WTC11 (cell line): ENCODE results near the gene PLEKHH3. TPM values are rescaled to one million over a fixed set of nuclear protein-coding genes. Genes with fewer than 3 reads are reported as not detected.
"Not testable (repeated sequence)": the region's sequence is repeated elsewhere in the genome, so short reads cannot be mapped to it uniquely, and the experiment has no call there.

ENCODE experiments used
- ATAC-seq: fragments of 200-7000 bp; cut with Tn5 transposase; 2 replicates; pipeline ENCODE4 v1.10.0; 2021; ENCODE audit warnings: mild to moderate bottlenecking, moderate library complexity
- CTCF ChIA-PET: fragments of 300-600 bp; sonication (Branson Sonifier 250); formaldehyde crosslinking; loops from one replicate; lab custom pipeline; 2021; ENCODE audit warnings: antibody characterized with exemption; lab: Charles Lee
- POLR2A ChIA-PET: fragments of 350-600 bp; sonication (Branson Sonifier 250); formaldehyde crosslinking; loops from one replicate; lab custom pipeline; 2021; ENCODE audit warnings: antibody characterized with exemption; lab: Charles Lee
- DNase-seq: peaks from one replicate; pipeline ENCODE4 v3.0.0; 2021; ENCODE audit warnings: low spot score
- H3K27ac Mint-ChIP-seq: 2 replicates; pipeline ENCODE4 v1.8.0; 2021; ENCODE audit warnings: mixed read lengths
- H3K27me3 Mint-ChIP-seq: 2 replicates; pipeline ENCODE4 v1.8.0; 2021; ENCODE audit warnings: low read depth, mild to moderate bottlenecking, moderate library complexity, mixed read lengths
- H3K36me3 Mint-ChIP-seq: 2 replicates; pipeline ENCODE4 v1.8.0; 2021; ENCODE audit warnings: mixed read lengths
- H3K4me1 Mint-ChIP-seq: 2 replicates; pipeline ENCODE4 v1.8.0; 2022; ENCODE audit warnings: mixed read lengths
- H3K4me3 Mint-ChIP-seq: 2 replicates; pipeline ENCODE4 v1.8.0; 2021; ENCODE audit warnings: mild to moderate bottlenecking, moderate library complexity, mixed read lengths
- H3K9me3 Mint-ChIP-seq: 2 replicates; pipeline ENCODE4 v1.8.0; 2021; ENCODE audit warnings: mixed read lengths
- ESRRA ChIP-seq: sonication (generic); formaldehyde crosslinking; IDR thresholded peaks from 2 replicates; pipeline ENCODE4 v1.8.1; 2022; ENCODE audit warnings: mild to moderate bottlenecking, missing genetic modification reagents, borderline replicate concordance
- ETV6 ChIP-seq: sonication (generic); formaldehyde crosslinking; IDR thresholded peaks from 2 replicates; pipeline ENCODE4 v1.8.1; 2022; ENCODE audit warnings: mild to moderate bottlenecking, missing genetic modification reagents
- FOXP1 ChIP-seq: sonication (generic); formaldehyde crosslinking; IDR thresholded peaks from 2 replicates; pipeline ENCODE4 v1.8.0; 2022; ENCODE audit warnings: missing genetic modification reagents, mild to moderate bottlenecking, moderate library complexity, borderline replicate concordance
- GABPB1 ChIP-seq: sonication (generic); formaldehyde crosslinking; IDR thresholded peaks from 2 replicates; pipeline ENCODE4 v1.8.1; 2023; ENCODE audit warnings: mild to moderate bottlenecking, missing genetic modification reagents
- GTF2I ChIP-seq: fragments of 250-450 bp; sonication (Bioruptor Pico); conservative IDR thresholded peaks from 2 replicates; pipeline ENCODE4 v1.4.0; 2021; ENCODE audit warnings: mild to moderate bottlenecking
- HMGA2 ChIP-seq: fragments of 250-450 bp; sonication (Bioruptor Pico); IDR thresholded peaks from 2 replicates; pipeline ENCODE4 v1.4.0; 2021; ENCODE audit warnings: mild to moderate bottlenecking, moderate library complexity
- NFE2L1 ChIP-seq: sonication (generic); formaldehyde crosslinking; IDR thresholded peaks from 2 replicates; pipeline ENCODE4 v1.8.1; 2023; ENCODE audit warnings: missing genetic modification reagents
- OVOL2 ChIP-seq: fragments of 250-450 bp; sonication (Bioruptor Pico); IDR thresholded peaks from 2 replicates; pipeline ENCODE4 v1.9.0; 2021; ENCODE audit warnings: mild to moderate bottlenecking, borderline replicate concordance
- TEAD1 ChIP-seq: sonication (generic); formaldehyde crosslinking; IDR thresholded peaks from 2 replicates; pipeline ENCODE4 v1.8.0; 2022; ENCODE audit warnings: mild to moderate bottlenecking, missing genetic modification reagents
- ZNF121 ChIP-seq: sonication (generic); formaldehyde crosslinking; IDR thresholded peaks from 2 replicates; pipeline ENCODE4 v1.8.0; 2023; ENCODE audit warnings: missing genetic modification reagents
- ZNF263 ChIP-seq: sonication (generic); formaldehyde crosslinking; IDR thresholded peaks from 2 replicates; pipeline ENCODE4 v1.8.1; 2022; ENCODE audit warnings: low read depth, mild to moderate bottlenecking, moderate library complexity, missing genetic modification reagents
- ZNF423 ChIP-seq: fragments of 250-450 bp; sonication (Bioruptor Pico); IDR thresholded peaks from 2 replicates; pipeline ENCODE4 v2.1.2; 2022; ENCODE audit warnings: mild to moderate bottlenecking, moderate library complexity
- total RNA-seq: library from RNA; stranded (reverse); gene quantifications from 3 replicates; pipeline ENCODE4 v1.2.3, GENCODE V29; 2021
- TF ChIP-seq, protein P1 (sequence below): sonication (generic); formaldehyde crosslinking; IDR thresholded peaks from 2 replicates; pipeline ENCODE4 v1.8.0; 2022; ENCODE audit warnings: mild to moderate bottlenecking, missing genetic modification reagents
- TF ChIP-seq, protein P2 (sequence below): sonication (generic); formaldehyde crosslinking; IDR thresholded peaks from 2 replicates; pipeline ENCODE4 v1.8.1; 2022; ENCODE audit warnings: low read depth, missing genetic modification reagents, borderline replicate concordance
- TF ChIP-seq, protein P3 (sequence below): sonication (generic); formaldehyde crosslinking; conservative IDR thresholded peaks from 2 replicates; pipeline ENCODE4 v1.8.1; 2023; ENCODE audit warnings: mild to moderate bottlenecking, low read depth, missing genetic modification reagents, moderate library complexity

Gene PLEKHH3
- total RNA-seq, 1 experiment from 2014 or later: 40.2 TPM

DNA sequence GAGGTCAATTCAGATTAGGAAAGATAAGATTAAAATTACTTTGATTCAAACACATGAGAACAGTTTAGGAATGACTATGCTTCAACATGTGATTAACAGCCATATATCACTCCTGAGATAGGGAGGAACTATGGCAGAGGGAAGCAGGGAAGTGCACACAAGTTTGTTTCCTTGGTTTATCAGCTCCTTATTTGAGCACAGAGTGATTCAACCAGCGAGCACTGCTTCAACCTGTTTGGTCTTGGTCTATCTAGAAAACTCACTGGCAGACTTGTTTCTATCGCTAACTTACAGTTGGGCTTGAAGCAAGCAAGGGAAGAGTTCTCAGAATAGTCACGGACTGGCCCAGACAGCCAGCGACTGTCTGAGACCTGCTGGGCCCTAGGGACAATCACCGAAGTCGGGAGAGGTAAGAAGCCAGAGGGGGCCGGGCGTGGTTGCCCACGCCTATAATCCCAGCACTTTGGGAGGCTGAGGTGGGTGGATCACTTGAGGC is 43.8 kb downstream of the PLEKHH3 start:
- CTCF ChIA-PET: no interaction called here
- POLR2A ChIA-PET: no interaction called here
- H3K4me3 Mint-ChIP-seq: no peak overlapping the region
- ATAC-seq (no peak), DNase-seq (no peak)
- TF ChIP-seq ZNF121 (CRISPR knock-in tag) (no peak), HMGA2 (CRISPR knock-in tag) (no peak), ESRRA (CRISPR knock-in tag) (no peak), FOXP1 (CRISPR knock-in tag) (no peak), NFE2L1 (no peak)
- TF ChIP-seq, protein P1, sequence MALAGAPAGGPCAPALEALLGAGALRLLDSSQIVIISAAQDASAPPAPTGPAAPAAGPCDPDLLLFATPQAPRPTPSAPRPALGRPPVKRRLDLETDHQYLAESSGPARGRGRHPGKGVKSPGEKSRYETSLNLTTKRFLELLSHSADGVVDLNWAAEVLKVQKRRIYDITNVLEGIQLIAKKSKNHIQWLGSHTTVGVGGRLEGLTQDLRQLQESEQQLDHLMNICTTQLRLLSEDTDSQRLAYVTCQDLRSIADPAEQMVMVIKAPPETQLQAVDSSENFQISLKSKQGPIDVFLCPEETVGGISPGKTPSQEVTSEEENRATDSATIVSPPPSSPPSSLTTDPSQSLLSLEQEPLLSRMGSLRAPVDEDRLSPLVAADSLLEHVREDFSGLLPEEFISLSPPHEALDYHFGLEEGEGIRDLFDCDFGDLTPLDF: no peak
- H3K27ac Mint-ChIP-seq: no peak overlapping the region
- H3K4me1 Mint-ChIP-seq: no peaks in the 10 kb centered on the region
- peaks cover 3% of the 10 kb centered on the region; the same call in 1 of the 2 replicates for H3K27me3 Mint-ChIP-seq
- H3K9me3 Mint-ChIP-seq: no peaks in the 10 kb centered on the region
- no peaks in the 10 kb centered on the region for H3K36me3 Mint-ChIP-seq

DNA sequence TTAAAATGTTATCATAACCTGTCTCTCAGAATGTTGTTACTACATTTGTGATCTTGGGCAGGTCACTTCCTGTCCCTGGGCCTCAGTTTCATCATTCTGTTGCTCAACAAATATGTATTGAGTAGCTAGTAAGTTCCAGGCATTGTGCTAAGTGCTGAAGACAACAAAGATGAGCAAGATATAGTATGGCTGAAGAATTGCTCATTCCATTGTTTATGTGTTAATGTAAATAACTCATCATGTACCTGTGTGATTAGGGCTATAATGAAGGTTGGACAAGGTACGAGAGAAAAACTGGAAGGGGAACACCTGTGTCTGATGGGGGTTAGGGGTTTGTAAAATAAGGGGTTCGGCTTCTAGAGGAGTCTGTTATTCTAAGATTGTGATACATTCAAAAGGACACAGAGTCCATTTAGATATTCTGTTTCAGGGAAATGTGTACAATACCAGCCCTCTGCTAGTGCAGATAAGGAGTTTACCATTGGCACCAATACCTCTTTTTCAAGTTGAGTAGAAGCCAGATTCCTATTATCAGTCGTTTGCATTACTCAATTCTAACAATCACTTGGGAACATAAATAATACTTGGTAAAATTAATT is 47.3 kb downstream of the PLEKHH3 start:
- Mint-ChIP-seq H3K27ac (no peak overlapping the region), H3K4me1 (no peaks in the 10 kb centered on the region), H3K4me3 (no peak overlapping the region), H3K9me3 (no peaks in the 10 kb centered on the region), H3K36me3 (no peaks in the 10 kb centered on the region), H3K27me3 (no peaks in the 10 kb centered on the region)
- no peak for ATAC-seq
- CTCF ChIA-PET: interaction anchor here (1.3 kb wide), 1 partner anchor 51 kb away, joined by 3 read pairs; no protein-coding TSS in a partner anchor
- POLR2A ChIA-PET: interaction anchor here (0.8 kb wide), 1 partner anchor 34 kb away, joined by 3 read pairs; no protein-coding TSS in a partner anchor
- TF ChIP-seq, protein P2, sequence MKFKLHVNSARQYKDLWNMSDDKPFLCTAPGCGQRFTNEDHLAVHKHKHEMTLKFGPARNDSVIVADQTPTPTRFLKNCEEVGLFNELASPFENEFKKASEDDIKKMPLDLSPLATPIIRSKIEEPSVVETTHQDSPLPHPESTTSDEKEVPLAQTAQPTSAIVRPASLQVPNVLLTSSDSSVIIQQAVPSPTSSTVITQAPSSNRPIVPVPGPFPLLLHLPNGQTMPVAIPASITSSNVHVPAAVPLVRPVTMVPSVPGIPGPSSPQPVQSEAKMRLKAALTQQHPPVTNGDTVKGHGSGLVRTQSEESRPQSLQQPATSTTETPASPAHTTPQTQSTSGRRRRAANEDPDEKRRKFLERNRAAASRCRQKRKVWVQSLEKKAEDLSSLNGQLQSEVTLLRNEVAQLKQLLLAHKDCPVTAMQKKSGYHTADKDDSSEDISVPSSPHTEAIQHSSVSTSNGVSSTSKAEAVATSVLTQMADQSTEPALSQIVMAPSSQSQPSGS: no peak
- TF ChIP-seq GABPB1 (peak; percentile 64; the same call in 1 of the 2 replicates), ETV6 (CRISPR knock-in tag) (no peak), ZNF423 (CRISPR knock-in tag) (no peak), GTF2I (CRISPR knock-in tag) (no peak), TEAD1 (CRISPR knock-in tag) (no peak), ZNF263 (CRISPR knock-in tag) (no peak), OVOL2 (CRISPR knock-in tag) (no peak)
- TF ChIP-seq, protein P3, sequence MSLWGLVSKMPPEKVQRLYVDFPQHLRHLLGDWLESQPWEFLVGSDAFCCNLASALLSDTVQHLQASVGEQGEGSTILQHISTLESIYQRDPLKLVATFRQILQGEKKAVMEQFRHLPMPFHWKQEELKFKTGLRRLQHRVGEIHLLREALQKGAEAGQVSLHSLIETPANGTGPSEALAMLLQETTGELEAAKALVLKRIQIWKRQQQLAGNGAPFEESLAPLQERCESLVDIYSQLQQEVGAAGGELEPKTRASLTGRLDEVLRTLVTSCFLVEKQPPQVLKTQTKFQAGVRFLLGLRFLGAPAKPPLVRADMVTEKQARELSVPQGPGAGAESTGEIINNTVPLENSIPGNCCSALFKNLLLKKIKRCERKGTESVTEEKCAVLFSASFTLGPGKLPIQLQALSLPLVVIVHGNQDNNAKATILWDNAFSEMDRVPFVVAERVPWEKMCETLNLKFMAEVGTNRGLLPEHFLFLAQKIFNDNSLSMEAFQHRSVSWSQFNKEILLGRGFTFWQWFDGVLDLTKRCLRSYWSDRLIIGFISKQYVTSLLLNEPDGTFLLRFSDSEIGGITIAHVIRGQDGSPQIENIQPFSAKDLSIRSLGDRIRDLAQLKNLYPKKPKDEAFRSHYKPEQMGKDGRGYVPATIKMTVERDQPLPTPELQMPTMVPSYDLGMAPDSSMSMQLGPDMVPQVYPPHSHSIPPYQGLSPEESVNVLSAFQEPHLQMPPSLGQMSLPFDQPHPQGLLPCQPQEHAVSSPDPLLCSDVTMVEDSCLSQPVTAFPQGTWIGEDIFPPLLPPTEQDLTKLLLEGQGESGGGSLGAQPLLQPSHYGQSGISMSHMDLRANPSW (CRISPR knock-in tag): no peak
- DNase-seq: no peak

DNA sequence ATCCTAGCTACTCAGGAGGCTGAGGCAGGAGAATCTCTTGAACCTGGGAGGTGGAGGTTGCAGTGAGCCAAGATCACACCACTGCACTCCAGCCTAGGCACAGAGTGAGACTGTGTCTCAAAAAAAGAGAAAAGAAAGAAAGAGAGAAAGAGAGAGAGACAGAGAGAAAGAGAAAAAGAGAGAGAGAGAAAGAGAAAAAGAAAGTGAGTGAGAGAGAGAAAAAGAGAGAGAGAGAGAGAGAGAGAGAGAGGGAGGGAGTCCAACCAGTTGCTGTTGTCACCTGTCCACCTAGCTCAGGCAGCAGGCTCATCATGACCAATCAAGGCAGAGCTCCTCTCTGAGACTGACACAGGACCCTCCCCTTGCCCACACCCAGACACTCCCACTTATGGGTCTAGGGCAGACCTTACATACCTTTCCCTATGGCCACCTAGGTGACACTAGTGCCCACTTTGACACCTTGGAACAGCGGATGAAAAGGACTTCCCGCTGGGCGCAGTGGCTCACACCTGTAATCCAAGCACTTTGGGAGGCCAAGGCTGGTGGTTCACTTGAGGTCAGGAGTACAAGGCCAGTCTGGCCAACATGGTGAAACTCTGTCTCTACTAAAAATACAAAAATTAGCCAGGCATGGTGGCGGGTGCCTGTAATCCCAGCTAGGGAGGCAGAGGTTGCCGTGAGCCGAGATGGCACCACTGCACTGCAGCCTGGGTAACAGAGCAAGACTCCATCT is 49.6 kb downstream of the PLEKHH3 start:
- H3K4me1 Mint-ChIP-seq, H3K4me3 Mint-ChIP-seq, H3K36me3 Mint-ChIP-seq, H3K27me3 Mint-ChIP-seq, H3K27ac Mint-ChIP-seq, H3K9me3 Mint-ChIP-seq, DNase-seq: not testable (repeated sequence)
- ChIA-PET POLR2A (interaction anchor here (0.6 to 0.7 kb wide), 2 partner anchors 11 to 56 kb away, joined by 3 read pairs; no protein-coding TSS in a partner anchor), CTCF (interaction anchor here (0.7 to 1.7 kb wide), 6 partner anchors 9 to 163 kb away, joined by 3 to 12 read pairs (median 6); partner anchors contain the start of genes PLEKHH3 and PSMC3IP)
- peak; percentile 93 for ATAC-seq
